HG03575 (cell line): ENCODE measurements around the gene CSNK2A2.

Experiments used
- ATAC-seq: cut with Tn5 transposase; IDR thresholded peaks from one replicate; pipeline ENCODE4 v1.9.1; 2021; ENCODE audit not compliant: unreplicated experiment, insufficient number of reproducible peaks, low FRiP score; ENCODE audit errors: extremely low read depth

CSNK2A2 gene

DNA sequence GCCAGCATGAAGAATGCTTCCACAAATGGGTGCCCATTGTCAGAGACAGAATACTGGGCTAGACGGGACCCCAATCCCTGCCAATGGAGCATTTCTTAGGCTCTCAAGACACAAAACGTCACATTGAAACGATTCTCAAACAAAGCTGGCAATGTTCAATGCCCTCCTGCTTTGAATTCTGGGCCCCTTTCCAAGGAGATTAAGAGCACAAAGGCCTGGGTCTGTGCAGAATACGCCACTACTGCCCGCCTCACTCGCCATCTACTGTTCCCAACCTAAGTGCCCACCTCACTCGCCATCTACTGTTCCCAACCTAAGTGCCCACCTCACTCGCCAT is 78.4 kb downstream of the CSNK2A2 start:
- ATAC-seq: no peak

DNA sequence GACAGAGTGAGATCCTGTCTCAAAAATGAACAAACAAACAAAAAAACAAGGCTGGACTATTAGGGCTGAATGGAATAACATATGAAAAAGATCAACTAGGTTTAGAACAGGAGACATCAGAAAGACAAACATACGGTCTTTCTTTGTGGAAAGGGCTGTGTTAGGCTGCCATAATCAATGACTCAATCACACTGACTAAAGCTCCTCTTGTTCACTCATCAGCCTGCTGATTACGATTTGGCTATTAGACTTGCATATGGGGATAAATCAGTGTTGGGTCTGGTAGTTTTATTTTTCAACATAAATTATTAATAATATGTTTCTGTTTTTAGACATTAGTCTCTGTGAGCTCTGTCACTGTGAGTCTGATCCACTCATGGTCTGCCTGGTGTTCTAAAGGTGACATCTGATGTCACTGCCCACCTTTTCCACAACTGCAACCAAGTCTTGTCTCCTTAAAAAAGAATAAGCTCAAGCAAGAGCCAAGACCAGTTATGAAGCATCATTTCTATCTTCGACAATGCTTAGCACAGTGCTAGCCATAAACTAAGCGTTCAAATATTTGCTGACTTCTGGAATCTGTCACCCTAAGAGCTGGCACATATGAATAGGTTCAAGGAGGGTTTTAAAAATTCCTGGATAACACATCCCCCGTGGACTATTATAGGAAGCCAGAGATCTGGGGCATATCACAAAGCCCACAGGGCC is 79.0 kb downstream of the CSNK2A2 start:
- ATAC-seq: no peak

DNA sequence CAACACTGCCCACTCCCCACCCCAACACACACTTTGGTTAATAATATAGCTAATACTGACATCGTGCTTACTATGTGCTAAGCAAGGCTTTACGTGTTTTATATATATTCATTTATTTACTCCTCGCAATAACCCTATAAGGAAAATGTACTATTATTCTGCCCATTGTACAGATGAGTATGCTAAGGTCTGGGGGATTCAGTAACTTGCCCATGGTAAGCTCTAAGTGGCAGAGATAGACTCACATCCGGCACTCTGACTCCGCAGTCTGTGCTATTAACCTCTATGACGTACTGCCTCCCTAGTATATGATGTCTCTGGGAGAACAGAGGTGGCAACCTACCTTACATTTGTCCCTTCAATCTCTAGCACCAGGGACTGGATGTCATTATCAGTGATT is 81.4 kb downstream of the CSNK2A2 start:
- ATAC-seq: no peak

DNA sequence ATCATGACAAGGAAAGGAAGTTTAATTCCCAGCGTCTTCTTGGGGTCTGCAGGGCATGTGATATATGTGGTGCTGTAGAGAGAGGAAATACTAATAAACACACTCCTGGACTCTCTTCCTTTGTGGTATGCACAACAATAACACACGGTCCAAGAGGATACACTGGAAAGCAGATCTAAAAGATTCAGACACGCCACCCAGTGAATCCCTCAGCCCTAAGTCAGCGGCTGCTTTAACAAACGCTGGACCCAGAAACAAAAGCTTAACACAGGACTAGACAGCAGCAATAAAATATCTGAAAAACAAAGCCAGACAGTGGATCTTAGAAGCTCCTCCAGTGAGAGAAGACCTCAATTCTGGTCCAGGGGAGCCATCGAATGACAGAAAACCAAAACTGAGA is 81.8 kb downstream of the CSNK2A2 start:
- ATAC-seq: no peak

DNA sequence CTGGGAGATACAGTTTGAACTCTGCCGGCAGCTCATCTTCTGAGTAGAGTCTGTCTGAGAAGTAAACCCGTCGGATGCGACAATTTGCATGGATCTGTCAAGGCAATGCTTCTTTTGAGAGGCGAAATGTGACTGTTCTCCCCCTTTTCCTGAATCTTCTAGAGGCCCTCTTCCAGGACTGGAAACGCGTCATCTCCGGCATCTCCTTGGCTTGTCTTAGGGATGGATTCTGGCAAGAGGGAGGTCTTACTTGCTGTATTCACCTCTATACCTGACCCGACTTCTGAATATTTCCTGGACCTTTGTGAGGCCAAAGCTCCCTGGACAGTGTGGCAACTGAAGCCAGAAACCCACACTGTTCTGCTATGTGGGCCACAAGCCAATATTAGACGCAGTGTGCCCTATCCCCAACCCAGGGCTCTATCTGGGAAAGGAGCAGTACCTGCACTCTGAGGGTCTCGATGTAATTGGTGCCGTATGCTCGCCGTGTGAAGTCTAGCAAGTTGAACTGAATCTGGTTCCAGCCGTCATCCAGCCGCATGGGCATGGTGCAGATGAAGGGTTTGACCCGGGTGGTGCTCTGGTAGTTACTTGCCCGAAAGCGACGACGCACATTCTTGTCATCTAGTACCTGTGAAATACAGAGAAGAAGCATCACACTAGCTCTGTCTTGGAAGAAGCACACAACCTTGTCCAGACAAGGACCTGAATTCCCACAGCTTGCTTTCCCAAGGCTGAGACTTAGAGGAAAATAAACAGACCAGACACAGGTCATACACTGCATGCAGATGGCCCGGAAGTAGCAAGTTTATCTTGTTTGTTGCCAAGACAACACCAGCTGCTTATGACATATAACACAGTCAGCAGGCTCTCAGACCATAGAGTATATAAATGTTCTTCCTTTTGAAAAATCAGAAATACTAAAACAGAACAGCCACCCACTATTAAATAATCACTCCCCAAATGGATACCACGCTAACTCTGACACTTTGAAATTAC is 82.8 kb downstream of the CSNK2A2 start:
- no peak for ATAC-seq

DNA sequence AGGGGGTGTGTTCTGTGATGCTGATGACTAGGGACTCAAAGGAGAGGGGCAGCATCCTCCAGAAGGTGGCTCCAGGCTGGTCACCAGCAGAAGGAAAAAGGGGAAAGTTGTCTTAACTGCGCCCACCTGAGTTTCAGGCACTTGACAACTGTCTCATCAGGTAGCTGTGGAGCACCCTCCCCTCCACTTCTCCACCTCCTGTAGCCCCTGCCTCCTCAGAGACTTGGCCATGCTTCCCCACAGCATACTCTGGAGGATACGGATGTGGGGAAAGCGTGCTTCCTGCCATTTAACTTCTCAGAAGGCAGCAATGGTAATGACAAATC is 86.6 kb downstream of the CSNK2A2 start:
- ATAC-seq: no peak

DNA sequence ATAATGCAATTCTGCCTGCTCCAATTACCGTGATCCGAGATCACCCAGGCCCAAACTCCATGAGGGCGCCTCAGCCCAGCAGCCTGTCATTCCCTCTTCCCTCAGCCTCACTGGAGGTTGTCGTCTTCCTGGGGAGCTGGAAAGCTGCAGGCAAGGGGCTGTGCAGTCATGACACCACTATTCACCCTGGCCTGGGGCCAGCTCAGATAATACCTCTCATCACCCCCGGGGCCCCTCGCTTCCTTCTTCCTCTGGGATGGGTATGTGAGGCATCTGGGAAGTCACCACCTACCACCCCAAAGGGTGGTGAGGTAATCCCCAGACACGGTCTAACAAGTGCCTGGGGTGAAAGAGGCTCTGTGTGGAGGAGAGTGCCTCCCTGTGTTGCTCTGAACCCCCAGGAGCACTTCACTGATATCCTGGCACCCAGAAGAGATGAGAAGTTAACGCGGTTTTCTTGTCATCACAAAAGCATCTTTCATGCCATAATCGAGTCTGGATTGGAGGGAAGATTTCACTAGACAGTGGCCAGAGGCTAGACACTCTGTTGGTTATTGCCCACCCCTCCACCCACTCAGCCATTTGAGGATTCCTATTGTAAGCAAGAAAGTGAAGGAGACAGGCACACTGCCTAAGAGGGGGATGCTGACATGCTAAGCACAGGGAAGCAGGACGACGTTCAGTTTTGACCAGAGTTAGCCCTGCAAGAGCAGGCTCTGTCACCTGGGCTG is 87.2 kb downstream of the CSNK2A2 start:
- ATAC-seq: no peak

DNA sequence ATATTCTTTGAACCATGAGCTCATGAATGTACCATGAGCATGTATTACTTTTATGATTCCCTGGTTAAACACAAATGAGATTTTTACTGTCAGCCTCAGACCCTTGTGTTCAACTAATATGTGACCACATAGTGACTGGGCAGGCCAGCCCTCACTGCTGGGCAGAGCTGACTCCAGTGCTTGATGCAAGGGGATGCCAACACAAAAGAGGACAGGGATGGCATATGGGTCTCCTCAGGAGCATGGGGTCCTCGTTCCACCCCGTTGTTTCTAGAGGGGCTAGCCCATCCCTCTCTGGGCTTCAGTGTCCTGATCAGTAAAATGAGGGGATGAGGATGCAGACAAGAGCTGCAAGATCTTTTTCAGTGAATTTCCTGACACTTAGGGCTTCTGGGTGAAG is 88.0 kb downstream of the CSNK2A2 start:
- no peak for ATAC-seq

DNA sequence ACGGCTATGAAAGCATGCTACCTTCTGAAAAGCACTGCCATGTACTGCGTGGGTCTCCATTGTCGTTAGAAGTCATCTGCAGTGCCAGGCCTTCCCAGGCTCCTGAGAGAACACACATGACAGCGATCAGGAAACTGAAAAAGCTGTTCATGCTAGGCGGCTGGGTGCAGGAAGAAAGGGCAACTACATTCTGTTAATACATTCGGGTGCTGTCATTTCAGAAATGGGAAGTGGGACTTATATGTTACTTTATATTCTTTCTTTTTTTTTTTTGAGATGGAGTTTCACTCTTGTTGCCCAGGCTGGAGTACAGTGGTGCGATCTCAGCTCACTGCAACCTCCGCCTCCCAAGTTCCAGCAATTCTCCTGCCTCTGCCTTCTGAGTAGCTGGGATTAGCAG is 88.6 kb downstream of the CSNK2A2 start:
- no peak for ATAC-seq
